ENCODE data around the gene HTT.
A peak's percentile ranks its signal among the peaks of the same experiment; 100 is the strongest.

The HTT gene

GRCh38 chr4:3239998-3240920, 165.8 kb downstream of the HTT start:
- peak; percentile 70 for DNase-seq
- Histone ChIP-seq H3K27me3 (no peaks in the 10 kb centered on the region), H3K9me3 (no peaks in the 10 kb centered on the region), H3K4me3 (ENCODE audit: low read depth, low read length) (no peak overlapping the region), H3K4me1 (peaks cover 11% of the 10 kb centered on the region), H3K36me3 (peaks cover 20% of the 10 kb centered on the region)
- TF ChIP-seq CTCF (IDR thresholded peaks at IDR 0.05; ENCODE audit: low read depth, low read length): no peak

- H3K36me3 ChIP-seq: peaks cover 12% of the 10 kb centered on the region
- TF ChIP-seq CTCF (IDR thresholded peaks at IDR 0.05; ENCODE audit: low read depth, low read length): no peak
Observed at GRCh38 chr4:3240936-3241522, 166.5 kb downstream of the HTT start.

GRCh38 chr4:3241898-3242524, 167.5 kb downstream of the HTT start:
- H3K27me3 ChIP-seq: no peaks in the 10 kb centered on the region

More at GRCh38 chr4:3240936-3241522, 166.5 kb downstream of the HTT start:
- DNase-seq: no peak
- H3K27me3 ChIP-seq: no peaks in the 10 kb centered on the region
- no peaks in the 10 kb centered on the region for H3K9me3 ChIP-seq
- H3K4me1 ChIP-seq: peaks cover 11% of the 10 kb centered on the region
- no peak overlapping the region for H3K4me3 ChIP-seq (ENCODE audit: low read depth, low read length)

GRCh38 chr4:3243136-3243780, 168.8 kb downstream of the HTT start:
- Histone ChIP-seq H3K27me3 (no peaks in the 10 kb centered on the region), H3K9me3 (no peaks in the 10 kb centered on the region), H3K4me3 (ENCODE audit: low read depth, low read length) (no peak overlapping the region), H3K4me1 (peaks cover 11% of the 10 kb centered on the region), H3K36me3 (peaks cover 9% of the 10 kb centered on the region; the same call in 1 of the 2 replicates)
- TF ChIP-seq CTCF (IDR thresholded peaks at IDR 0.05; ENCODE audit: low read depth, low read length): no peak
- DNase-seq: no peak

More at GRCh38 chr4:3241898-3242524, 167.5 kb downstream of the HTT start:
- no peak for DNase-seq
- H3K4me1 ChIP-seq: peaks cover 11% of the 10 kb centered on the region
- no peak overlapping the region for H3K4me3 ChIP-seq (ENCODE audit: low read depth, low read length)
- no peak for TF ChIP-seq CTCF (IDR thresholded peaks at IDR 0.05; ENCODE audit: low read depth, low read length)
- no peaks in the 10 kb centered on the region for H3K9me3 ChIP-seq
- H3K36me3 ChIP-seq: peaks cover 9% of the 10 kb centered on the region; the same call in 1 of the 2 replicates

GRCh38 chr4:3244002-3244401, 169.5 kb downstream of the HTT start:
- H3K27me3 ChIP-seq: no peaks in the 10 kb centered on the region
- H3K4me1 ChIP-seq: peaks cover 11% of the 10 kb centered on the region
- TF ChIP-seq CTCF (IDR thresholded peaks at IDR 0.05; ENCODE audit: low read depth, low read length): no peak
- H3K4me3 ChIP-seq (ENCODE audit: low read depth, low read length): no peak overlapping the region
- peaks cover 9% of the 10 kb centered on the region; the same call in 1 of the 2 replicates for H3K36me3 ChIP-seq
- peak; percentile 43 for DNase-seq
- H3K9me3 ChIP-seq: no peaks in the 10 kb centered on the region
